H1 (cell line): Measurements from ENCODE around the gene LPO. TPM values are rescaled to one million over a fixed set of nuclear protein-coding genes. Genes with fewer than 3 reads are reported as not detected.

ENCODE experiments used
- ATF2 ChIP-seq: IDR thresholded peaks from 2 replicates; pipeline ENCODE4 v1.6.1; 2012; ENCODE audit warnings: low read length, inconsistent platforms
- CEBPB ChIP-seq: IDR thresholded peaks from 2 replicates; pipeline ENCODE4 v1.6.1; 2012; ENCODE audit warnings: low read depth, low read length
- CHD7 ChIP-seq: fragments of 300-600 bp; sonication (generic); IDR thresholded peaks from 2 replicates; pipeline ENCODE4 v1.7.1; 2012; ENCODE audit warnings: low read length, moderate library complexity, mild to moderate bottlenecking, inconsistent platforms; ENCODE audit not compliant: insufficient replicate concordance
- KDM4A ChIP-seq: IDR thresholded peaks from one replicate; pipeline ENCODE4 v1.7.1; 2012; ENCODE audit warnings: low read depth, mild to moderate bottlenecking, moderate library complexity, low read length, inconsistent platforms; ENCODE audit not compliant: severe bottlenecking
- SP1 ChIP-seq: IDR thresholded peaks from 2 replicates; pipeline ENCODE4 v1.6.1; 2011; ENCODE audit warnings: low read depth, low read length
- SUZ12 ChIP-seq: fragments of 200-600 bp; sonication (generic); IDR thresholded peaks from 2 replicates; pipeline ENCODE4 v1.6.1; 2012; ENCODE audit warnings: mild to moderate bottlenecking, inconsistent platforms, low read length, moderate library complexity, mixed read lengths
- polyA plus RNA-seq, 7 experiments: library from polyadenylated mRNA; depleted of rRNA in 3 of 7; stranded (reverse) in 5 of 7; unstranded in 2 of 7; fragments of >200 nt in 5 of 7; fragments of 200-250 nt in 2 of 7; gene quantifications; 1 replicate in 5 of 7; 2 replicates in 1 of 7; 4 replicates in 1 of 7; pipeline versions ENCODE4 v1.2.1 to v1.2.3, GENCODE V29; 2011 to 2013; ENCODE audit warnings: missing spikeins in 2 of 7, mixed read lengths in 2 of 7
- total RNA-seq: library from RNA; stranded (reverse); fragmentation: NEBNext Ultra II Directional; extraction: Animal tissue kit (Norgen Biotek cat#: 25700); gene quantifications from 2 replicates; pipeline ENCODE4 v1.2.1, GENCODE V29; 2021

Gene LPO
- total and polyA plus RNA-seq, 2 of the 8 experiments (the other 6 are each of a cell fraction or from before 2014, with no cell fraction given): 0.38 to 0.52 TPM

GRCh38 chr17:58318065-58318481 lies 79.7 kb downstream of the LPO start (continued):
- TF ChIP-seq CHD7 (no peak), SUZ12 (no peak), SP1 (no peak), ATF2 (no peak), CEBPB (no peak), KDM4A (no peak)
- TF ChIP-seq, all 59 proteins: peak for 0
